Astrocyte of the cerebellum (primary cell): ENCODE data around the gene LBHD2.

ENCODE experiments used
- DNase-seq: peaks from one replicate; pipeline ENCODE4 v3.0.0-alpha.2; 2011; ENCODE audit warnings: low read depth
- H3K4me3 ChIP-seq: 2 replicates; pipeline ENCODE4 v1.5.1; 2011; ENCODE audit warnings: mild to moderate bottlenecking, low read depth, low read length, moderate library complexity
- CTCF ChIP-seq: IDR thresholded peaks from 2 replicates; pipeline ENCODE4 v1.5.1; 2012; ENCODE audit warnings: low read length, low read depth, moderate library complexity, mild to moderate bottlenecking; ENCODE audit errors: missing control alignments
- in situ Hi-C: cut with HindIII; loops from 2 replicates; pipeline ENCODE4 v1.10.0; 2017; ENCODE audit warnings: low sequenced_read_pairs

The LBHD2 gene

GRCh38 chr14:103133210-103134140 is 49.5 kb downstream of the LBHD2 start:
- TF ChIP-seq CTCF: no peak
- in situ Hi-C loops: no loop called here
- no peak for DNase-seq
- H3K4me3 ChIP-seq: no peak overlapping the region

DNA sequence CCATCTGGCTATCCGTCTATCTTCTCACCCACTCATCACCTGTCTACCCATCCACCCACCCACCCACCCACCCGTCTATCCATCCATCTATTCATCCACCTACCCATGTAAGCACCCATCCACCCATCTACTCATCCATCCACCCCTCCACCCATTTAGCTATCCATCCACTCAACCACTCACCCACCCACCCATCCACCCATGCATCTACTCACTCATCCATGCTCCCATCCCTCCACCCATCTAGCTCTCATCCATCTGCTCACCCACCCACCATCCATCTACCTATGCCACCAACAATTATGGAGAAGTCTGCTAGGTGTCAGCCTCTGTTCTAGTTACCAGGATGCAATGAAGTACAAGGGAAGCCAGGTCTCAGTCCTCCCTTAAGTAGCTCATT is 50.4 kb downstream of the LBHD2 start:
- H3K4me3 ChIP-seq: no peak overlapping the region
- in situ Hi-C loops: no loop called here
- DNase-seq: no peak
- TF ChIP-seq CTCF: no peak

DNA sequence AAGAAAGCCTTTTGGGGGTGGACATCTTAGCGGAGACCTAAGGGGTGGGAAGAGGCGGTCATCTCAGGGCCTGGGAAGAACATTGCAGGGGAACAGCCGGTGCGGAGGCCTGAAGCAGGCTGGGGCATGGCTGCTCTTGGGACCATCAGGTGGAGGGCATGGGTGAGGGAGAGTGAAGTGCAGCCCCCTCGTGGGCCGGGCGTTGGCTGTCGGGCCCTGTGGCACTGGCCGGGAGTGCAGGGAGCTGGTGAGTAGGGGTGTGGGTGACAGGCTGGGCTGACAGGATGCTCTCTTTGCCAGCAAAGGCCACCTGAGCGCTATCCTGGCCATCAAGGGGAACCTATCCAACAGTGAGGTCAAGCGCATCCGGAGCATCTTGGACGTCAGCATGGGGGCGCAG is 50.9 kb downstream of the LBHD2 start:
- in situ Hi-C loops: no loop called here
- no peak overlapping the region for H3K4me3 ChIP-seq
- no peak for DNase-seq
- TF ChIP-seq CTCF: no peak

DNA sequence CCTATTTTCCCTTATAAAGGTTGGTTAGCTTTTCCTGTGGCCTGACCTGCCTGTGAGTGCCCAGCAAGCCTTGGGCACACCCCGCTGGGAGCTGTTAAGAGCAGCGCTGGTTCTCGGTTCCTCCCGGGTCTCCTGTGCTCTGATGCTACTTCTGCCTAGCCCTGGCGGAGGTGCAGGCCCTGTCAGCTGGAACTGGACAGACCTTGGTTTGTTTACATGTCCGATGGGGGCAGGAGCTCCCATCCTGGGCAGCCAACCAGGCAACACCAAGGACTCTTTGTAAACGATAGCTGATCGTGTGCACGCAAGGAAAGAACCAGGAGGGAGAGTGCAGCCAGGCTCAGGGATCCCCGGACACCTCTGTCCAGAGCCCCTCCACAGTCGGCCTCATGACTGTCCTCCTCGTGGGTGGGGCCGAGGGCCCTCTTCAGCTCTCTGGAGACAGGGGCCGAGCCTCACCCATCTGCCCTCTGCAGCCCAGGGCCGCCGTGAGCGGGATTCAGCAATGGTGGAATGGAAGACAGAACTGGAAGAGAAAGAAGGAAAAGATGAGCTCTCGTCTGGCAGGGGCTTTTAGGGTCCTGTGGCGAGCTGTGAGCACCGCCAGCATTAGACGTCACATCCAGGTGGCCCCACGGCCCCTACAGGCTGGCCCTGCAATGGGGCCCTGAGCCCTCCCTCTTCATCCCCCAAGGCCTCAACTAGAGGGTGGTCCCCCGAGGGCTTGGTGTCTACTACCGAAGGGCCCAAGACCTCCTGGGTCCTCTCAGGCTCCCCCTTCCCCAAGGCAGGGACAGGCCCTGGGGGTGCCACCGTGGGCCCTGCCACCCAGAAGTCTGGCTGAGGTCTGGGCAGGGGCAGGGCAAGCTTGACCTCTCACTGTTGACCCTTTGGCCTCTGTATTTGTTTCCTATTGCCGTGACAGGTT is 51.6 kb downstream of the LBHD2 start:
- no peak for TF ChIP-seq CTCF
- in situ Hi-C loops: no loop called here
- DNase-seq: no peak
- no peak overlapping the region for H3K4me3 ChIP-seq

- no peak for DNase-seq
- in situ Hi-C loops: no loop called here
- TF ChIP-seq CTCF: no peak
- no peak overlapping the region for H3K4me3 ChIP-seq
These were observed 52.6 kb downstream of the LBHD2 start for GRCh38 chr14:103136388-103137271.
